ENCODE results near the gene CLMP. TPM values are rescaled to one million over a fixed set of nuclear protein-coding genes. Genes with fewer than 3 reads are reported as not detected.

The CLMP gene, protein sequence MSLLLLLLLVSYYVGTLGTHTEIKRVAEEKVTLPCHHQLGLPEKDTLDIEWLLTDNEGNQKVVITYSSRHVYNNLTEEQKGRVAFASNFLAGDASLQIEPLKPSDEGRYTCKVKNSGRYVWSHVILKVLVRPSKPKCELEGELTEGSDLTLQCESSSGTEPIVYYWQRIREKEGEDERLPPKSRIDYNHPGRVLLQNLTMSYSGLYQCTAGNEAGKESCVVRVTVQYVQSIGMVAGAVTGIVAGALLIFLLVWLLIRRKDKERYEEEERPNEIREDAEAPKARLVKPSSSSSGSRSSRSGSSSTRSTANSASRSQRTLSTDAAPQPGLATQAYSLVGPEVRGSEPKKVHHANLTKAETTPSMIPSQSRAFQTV
- 17.2 and 32.0 TPM in 2 replicates for total RNA-seq
- 16.6 TPM for polyA plus RNA-seq (2012)

GRCh38 chr11:123195188-123196059 is at the start of gene CLMP:
Gene CLMP (minus strand): TSS chr11:123195248. CDS start chr11:123194940, 308 bp downstream.
- peak; percentile 64 for DNase-seq (ENCODE audit: low read depth)

DNA sequence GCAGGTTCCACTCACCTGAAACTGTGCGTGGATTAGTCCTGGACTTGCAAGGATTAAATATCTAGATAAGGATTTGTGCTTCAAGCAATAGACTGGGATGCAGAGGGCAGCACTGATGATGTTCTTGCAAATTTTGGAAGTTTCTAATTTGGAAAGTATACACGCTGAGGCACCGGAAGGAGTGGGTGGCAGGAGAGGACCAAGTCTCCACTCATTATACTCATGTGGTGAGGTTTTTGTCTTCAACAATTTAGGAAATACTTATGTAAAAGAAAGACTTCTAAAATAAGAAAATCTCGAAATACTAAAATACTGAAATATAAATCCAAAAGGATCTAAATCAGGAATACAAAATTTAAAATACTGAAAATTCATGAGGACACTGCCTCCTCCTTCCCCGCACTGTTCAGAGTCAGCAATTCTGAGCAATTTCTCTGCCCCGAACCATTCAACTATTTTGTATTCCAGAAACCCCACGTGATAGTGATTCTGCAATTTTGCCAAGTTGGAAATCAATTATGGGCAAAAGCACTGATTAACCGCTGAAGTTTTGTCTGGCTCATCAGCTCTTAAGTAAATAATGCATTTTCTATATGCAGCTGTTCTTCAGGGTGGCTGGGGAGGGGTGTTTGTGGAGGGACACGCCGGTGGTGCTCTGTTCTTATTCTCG is 47.0 kb upstream of the CLMP start:
- DNase-seq (ENCODE audit: low read depth) = no peak

GRCh38 chr11:123241294-123241693 is 46.2 kb upstream of the CLMP start:
- no peak for DNase-seq (ENCODE audit: low read depth)

GRCh38 chr11:123239191-123240150 is 44.4 kb upstream of the CLMP start:
- no peak for DNase-seq (ENCODE audit: low read depth)

DNA sequence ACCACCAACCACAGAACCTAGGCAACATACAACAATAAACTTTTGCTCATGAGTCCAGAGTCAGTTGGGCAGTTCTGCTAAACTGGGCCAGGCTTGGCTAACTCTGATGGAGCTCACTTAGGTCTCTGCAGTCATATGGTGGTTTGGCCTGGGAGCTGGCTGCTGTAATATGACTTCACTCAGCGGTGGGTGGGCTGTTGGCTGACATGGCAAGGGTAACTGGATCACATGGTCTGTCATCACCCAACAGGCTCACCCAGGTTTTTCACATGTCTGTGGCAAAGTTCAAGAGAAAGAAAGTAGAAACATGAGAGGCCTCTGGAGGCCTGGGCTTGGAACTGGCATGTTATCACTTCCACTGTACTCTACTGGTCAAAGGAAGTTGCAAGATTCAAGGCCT is 43.2 kb upstream of the CLMP start:
- peak; percentile 51 for DNase-seq (ENCODE audit: low read depth)

- DNase-seq (ENCODE audit: low read depth) = no peak
These were observed 41.8 kb upstream of the CLMP start for GRCh38 chr11:123236879-123237278.

GRCh38 chr11:123235656-123236261 is 40.7 kb upstream of the CLMP start:
- DNase-seq (ENCODE audit: low read depth) = no peak

- peak; percentile 26 for DNase-seq (ENCODE audit: low read depth)
These were observed 40.1 kb upstream of the CLMP start for GRCh38 chr11:123235117-123235655.

DNA sequence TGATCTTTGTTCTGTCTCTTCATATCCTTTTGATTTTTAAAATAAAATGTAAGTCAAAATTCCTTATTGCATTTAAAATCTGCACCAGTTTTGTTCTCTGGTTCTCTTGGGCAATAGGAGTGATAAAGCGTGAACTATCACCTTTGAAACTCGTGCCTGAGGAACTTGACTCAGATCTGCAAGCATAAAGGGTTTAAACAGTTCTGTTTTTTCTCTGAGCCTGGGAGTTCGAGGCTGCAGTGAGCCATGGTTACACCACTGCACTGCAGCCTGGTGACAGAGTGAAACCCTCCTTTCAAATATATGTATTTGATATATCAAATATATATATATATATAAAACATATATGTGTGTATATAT is 38.9 kb upstream of the CLMP start:
- DNase-seq (ENCODE audit: low read depth) = no peak

GRCh38 chr11:123233280-123233974 is 38.4 kb upstream of the CLMP start:
- no peak for DNase-seq (ENCODE audit: low read depth)

DNA sequence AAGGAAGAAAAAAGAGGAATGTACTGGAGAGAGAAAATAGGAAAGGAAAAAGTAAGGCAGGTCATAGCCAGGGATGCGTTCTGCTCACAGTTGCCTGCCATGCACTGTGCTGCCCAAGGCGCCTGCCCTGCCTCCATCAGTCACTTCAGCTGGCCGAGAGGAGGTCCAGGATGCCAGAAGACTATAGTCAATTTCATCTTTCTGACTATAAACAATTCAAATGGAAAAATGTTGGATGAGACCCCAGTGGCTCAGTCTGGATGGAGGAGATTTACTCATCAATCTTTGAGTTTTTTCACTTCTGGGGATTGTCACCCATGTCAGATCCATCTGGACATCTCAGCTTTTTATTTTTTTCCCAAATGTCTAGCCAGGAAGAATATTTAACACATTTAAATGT is 36.7 kb upstream of the CLMP start:
- DNase-seq (ENCODE audit: low read depth) = no peak

DNA sequence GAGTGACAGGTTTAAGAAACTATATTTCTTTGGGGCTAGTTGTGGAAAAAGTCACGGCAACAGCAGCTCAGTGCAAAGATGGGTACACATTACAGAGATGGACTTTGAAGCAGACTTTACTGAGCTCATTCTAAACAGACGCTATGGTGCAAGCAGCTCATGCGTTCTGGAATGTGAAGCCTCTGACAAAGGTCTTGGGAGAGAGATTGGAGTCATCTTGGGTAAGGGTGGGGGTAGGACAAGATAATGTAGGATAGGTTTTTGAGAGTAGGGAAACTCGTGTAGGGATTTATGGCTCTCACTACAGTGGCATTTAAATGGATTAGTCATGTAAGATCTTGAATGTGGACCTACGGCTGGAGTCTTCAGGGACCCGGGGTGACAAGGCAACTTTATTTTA is 36.2 kb upstream of the CLMP start:
- DNase-seq (ENCODE audit: low read depth) = no peak

GRCh38 chr11:123230346-123230745 is 35.3 kb upstream of the CLMP start:
- no peak for DNase-seq (ENCODE audit: low read depth)

- DNase-seq (ENCODE audit: low read depth) = no peak
These were observed 33.6 kb upstream of the CLMP start for GRCh38 chr11:123228496-123229163.

DNA sequence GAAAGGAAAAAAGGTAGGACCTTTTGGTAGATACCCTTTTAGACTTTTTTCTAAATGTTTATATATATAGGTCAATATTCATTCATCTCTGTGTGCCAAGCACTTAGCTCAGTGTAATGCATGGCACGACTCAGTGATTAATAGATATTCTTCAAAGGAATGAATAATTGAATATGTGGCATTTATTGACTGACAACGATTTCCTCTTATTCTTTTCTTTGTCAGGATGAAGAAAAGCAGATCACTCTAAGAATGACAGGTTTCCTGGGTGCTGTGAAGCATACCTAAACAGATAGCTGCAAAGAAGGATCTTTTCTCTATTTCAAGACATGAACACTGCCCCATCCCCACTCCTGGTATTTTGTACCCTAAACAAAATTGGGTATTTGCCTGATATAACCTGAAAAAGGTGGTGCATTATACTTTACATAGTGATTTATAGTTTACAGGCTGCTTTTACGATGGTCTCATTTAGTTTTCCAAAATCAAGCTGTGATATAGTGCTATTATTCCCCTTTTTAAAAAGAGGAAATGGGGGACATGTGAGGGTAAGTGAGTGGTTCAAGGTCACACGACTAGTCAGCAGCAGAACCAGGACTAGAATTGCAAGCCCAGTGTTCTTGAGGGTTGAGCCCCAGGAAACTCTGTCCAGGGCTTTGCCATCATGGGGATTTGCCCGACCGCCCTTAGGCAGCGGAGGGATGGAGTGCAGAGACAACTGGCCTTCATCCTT is 32.9 kb upstream of the CLMP start:
- no peak for DNase-seq (ENCODE audit: low read depth)

DNA sequence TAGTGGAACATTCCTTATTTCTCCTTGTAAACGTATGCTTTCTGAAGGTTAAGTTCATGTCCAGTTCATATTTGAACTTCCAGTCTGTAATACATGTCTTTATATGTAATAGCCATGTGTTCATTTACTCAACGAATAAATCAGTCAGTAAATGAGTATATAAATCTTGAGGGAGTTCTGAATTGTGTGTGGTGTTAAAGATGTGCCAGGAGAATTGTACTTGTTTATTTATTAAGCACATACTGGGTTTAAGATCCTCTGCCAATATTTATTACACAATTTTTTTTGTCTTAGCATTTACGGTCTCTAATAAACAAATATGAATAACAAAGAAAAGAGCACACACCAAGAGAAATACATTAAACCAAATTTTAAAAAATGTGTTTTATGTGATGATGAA is 26.5 kb upstream of the CLMP start:
- no peak for DNase-seq (ENCODE audit: low read depth)

DNA sequence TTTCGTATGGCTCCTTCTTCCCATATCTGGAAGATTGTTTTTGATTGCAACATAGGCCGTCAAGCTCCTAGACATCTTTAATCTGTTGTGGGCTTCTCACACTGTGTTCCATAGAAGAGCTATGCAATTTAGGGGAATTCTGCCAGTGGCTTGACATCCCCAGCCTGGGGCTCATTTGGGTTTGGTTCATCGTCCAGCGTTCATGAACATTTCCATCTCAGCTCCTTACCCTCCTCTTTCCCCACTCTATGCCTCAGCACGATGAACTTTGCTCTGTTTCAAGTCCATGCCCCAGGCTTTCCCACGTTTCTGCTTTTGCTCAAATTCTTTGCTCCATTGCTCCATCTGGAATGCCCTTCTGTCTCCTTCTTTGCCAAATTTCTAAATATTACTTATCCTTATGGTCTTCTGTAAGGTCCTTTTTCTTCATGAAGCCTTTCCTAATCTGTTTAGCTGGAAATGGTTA is 26.1 kb upstream of the CLMP start:
- DNase-seq (ENCODE audit: low read depth) = no peak

Data from myocyte (in vitro differentiated cells).